Endothelial cell of umbilical vein (primary cell): Measurements from ENCODE around the gene SRCIN1. TPM values are rescaled to one million over a fixed set of nuclear protein-coding genes. Genes with fewer than 3 reads are reported as not detected.

Source experiments
- BruUV-seq: library from RNA; stranded (reverse); fragments of 400-500 nt; replicated peaks from 2 replicates; lab custom pipeline; 2021; lab: Mats Ljungman, UMichigan
- CTCF ChIA-PET: fragments of 300-600, 350-600 bp; sonication (Branson Sonifier 250); formaldehyde crosslinking; loops from one replicate; lab custom pipeline; 2021; ENCODE audit warnings: antibody characterized with exemption, inconsistent platforms; lab: Charles Lee
- POLR2A ChIA-PET: fragments of 300-600, 350-600 bp; sonication (Branson Sonifier 250); formaldehyde crosslinking; loops from one replicate; lab custom pipeline; 2021; ENCODE audit warnings: antibody characterized with exemption, inconsistent platforms; lab: Charles Lee
- DNase-seq: peaks from one replicate; pipeline ENCODE4 v3.0.0-alpha.2; 2011; ENCODE audit warnings: low read depth, low spot score
- FAIRE-seq: peaks from 2 replicates; lab custom pipeline; 2011; peaks lifted over from hg19 to GRCh38; lab: Jason Lieb, UNC
- H2AFZ ChIP-seq: 2 replicates; pipeline ENCODE4 v1.6.0; 2012; ENCODE audit warnings: low read depth, low read length, control low read depth, inconsistent platforms
- H3K27ac ChIP-seq: 2 replicates; pipeline ENCODE4 v1.5.1; 2011; ENCODE audit warnings: low read depth, mild to moderate bottlenecking, control low read depth, low read length, moderate library complexity; ENCODE audit not compliant: insufficient read depth
- H3K27me3 ChIP-seq, 2 experiments: 2 replicates each; pipeline versions ENCODE4 v1.6.0 to v1.6.1; 2011; ENCODE audit warnings: low read length in 2 of 2, mixed read lengths in 1 of 2; ENCODE audit not compliant: control insufficient read depth in 2 of 2, insufficient read depth in 2 of 2
- H3K36me3 ChIP-seq, 2 experiments: 2 replicates in 1 of 2; 3 replicates in 1 of 2; pipeline ENCODE4 v1.5.1; 2011; ENCODE audit warnings: low read length in 2 of 2, mild to moderate bottlenecking in 1 of 2, moderate library complexity in 1 of 2; ENCODE audit not compliant: control insufficient read depth in 2 of 2, insufficient read depth in 2 of 2; ENCODE audit errors: extremely low read depth in 1 of 2
- H3K4me1 ChIP-seq: 3 replicates; pipeline ENCODE4 v1.5.1; 2011; ENCODE audit warnings: mild to moderate bottlenecking, low read length; ENCODE audit not compliant: control insufficient read depth, insufficient read depth; ENCODE audit errors: extremely low read depth
- H3K4me2 ChIP-seq: 2 replicates; pipeline ENCODE4 v1.6.1; 2011; ENCODE audit warnings: low read length, control low read depth, mixed read lengths; ENCODE audit not compliant: insufficient read depth
- H3K4me3 ChIP-seq, 3 experiments: fragments of 200-600 bp in 1 of 3; sonication (generic), shearing (Covaris generic) in 1 of 3; replicated peaks in 1 of 3; 2 replicates each; pipeline ENCODE4 v1.5.1; 2011 to 2016; ENCODE audit warnings: control low read depth in 3 of 3, low read length in 3 of 3, mild to moderate bottlenecking in 2 of 3, inconsistent platforms in 1 of 3, low read depth in 1 of 3, moderate library complexity in 1 of 3; ENCODE audit not compliant: insufficient read depth in 1 of 3
- H3K79me2 ChIP-seq: 2 replicates; pipeline ENCODE4 v1.6.0; 2012; ENCODE audit warnings: low read length, inconsistent platforms; ENCODE audit not compliant: control insufficient read depth, insufficient read depth
- H3K9ac ChIP-seq: replicated peaks from 2 replicates; pipeline ENCODE3; 2011; ENCODE audit warnings: low read length, control low read depth; ENCODE audit not compliant: insufficient read depth; ENCODE audit errors: extremely low read depth
- H3K9me1 ChIP-seq: replicated peaks from 3 replicates; pipeline ENCODE4 v1.6.0; 2011; ENCODE audit warnings: mild to moderate bottlenecking, low read length; ENCODE audit not compliant: control insufficient read depth, insufficient read depth; ENCODE audit errors: extremely low read depth
- H3K9me3 ChIP-seq: replicated peaks from 2 replicates; pipeline ENCODE4 v1.5.1; 2012; ENCODE audit warnings: low read length, inconsistent platforms; ENCODE audit not compliant: control insufficient read depth, insufficient read depth
- H4K20me1 ChIP-seq: replicated peaks from 2 replicates; pipeline ENCODE3; 2011; ENCODE audit warnings: mild to moderate bottlenecking, low read length; ENCODE audit not compliant: control insufficient read depth, insufficient read depth; ENCODE audit errors: extremely low read depth
- EZH2 ChIP-seq: IDR thresholded peaks from 2 replicates; pipeline ENCODE4 v1.6.1; 2012; ENCODE audit warnings: borderline replicate concordance, low read depth, mild to moderate bottlenecking, moderate library complexity, low read length, inconsistent platforms; ENCODE audit not compliant: severe bottlenecking
- FOS ChIP-seq: IDR thresholded peaks from 2 replicates; pipeline ENCODE4 v1.6.1; 2011; ENCODE audit warnings: mild to moderate bottlenecking, low read length, moderate library complexity, borderline replicate concordance; ENCODE audit not compliant: insufficient read depth
- GATA2 ChIP-seq: IDR thresholded peaks from 2 replicates; pipeline ENCODE4 v1.7.0; 2011; ENCODE audit warnings: low read depth, mild to moderate bottlenecking, moderate library complexity, mixed read lengths, low read length; ENCODE audit not compliant: insufficient read length, insufficient read depth
- JUN ChIP-seq: IDR thresholded peaks from 2 replicates; pipeline ENCODE4 v1.6.1; 2011; ENCODE audit warnings: borderline replicate concordance, low read depth; ENCODE audit not compliant: insufficient read length, insufficient read depth
- MYC ChIP-seq: IDR thresholded peaks from one replicate; pipeline ENCODE4 v1.6.1; 2011; ENCODE audit warnings: mild to moderate bottlenecking, low read depth, low read length
- POLR2A ChIP-seq: IDR thresholded peaks from 2 replicates; pipeline ENCODE4 v1.6.1; 2012; ENCODE audit warnings: low read depth, mild to moderate bottlenecking, control low read depth, low read length
- POLR2AphosphoS5 ChIP-seq: IDR thresholded peaks from 2 replicates; pipeline ENCODE4 v1.6.1; 2012; ENCODE audit warnings: low read depth, mild to moderate bottlenecking, control low read depth, low read length, moderate library complexity; ENCODE audit not compliant: insufficient read depth
- dilution Hi-C: fragments of 300-500 bp; cut with MboI; formaldehyde crosslinking; loops from one replicate; pipeline ENCODE4 v1.15.0; 2019; ENCODE audit warnings: low sequenced_read_pairs; ENCODE audit not compliant: extremely low pct_ligation_motif_present
- intact Hi-C: fragments of 100-400 bp; cut with micrococcal nuclease; formaldehyde crosslinking; loops from one replicate; pipeline ENCODE4 v1.10.0; 2022
- polyA plus RNA-seq, 4 experiments: library from polyadenylated mRNA; depleted of rRNA in 3 of 4; stranded (reverse) in 3 of 4; unstranded in 1 of 4; fragments of >200 nt; gene quantifications; 2 replicates each; pipeline versions ENCODE4 v1.2.1 to v1.2.3, GENCODE V29; 2011 to 2012; ENCODE audit warnings: missing spikeins in 1 of 4
- total RNA-seq: library from RNA; stranded (reverse); gene quantifications from 2 replicates; pipeline ENCODE4 v1.2.3, GENCODE V29; 2021

The SRCIN1 gene
- total and polyA plus RNA-seq, 2 donors (not counting 3 experiments of a cell fraction or from before 2014, with no cell fraction given), result 0.15 to 0.35 TPM

GRCh38 chr17:38566666-38567031, 39.1 kb downstream of the SRCIN1 start:
- no peak overlapping the region for H2AFZ ChIP-seq
- POLR2A ChIA-PET, result interaction anchor here (0.7 kb wide), 1 partner anchor 27 kb away, joined by 3 read pairs; no protein-coding TSS in a partner anchor
- H3K9me3 ChIP-seq, result no peaks in the 10 kb centered on the region
- no peaks in the 10 kb centered on the region for H3K79me2 ChIP-seq
- H3K4me1 ChIP-seq, result no peaks in the 10 kb centered on the region
- FAIRE-seq (no peak), DNase-seq (no peak)
- CTCF ChIA-PET, result interaction anchor here (0.8 to 1.7 kb wide), 3 partner anchors 9 to 92 kb away, joined by 3 to 11 read pairs (median 3); no protein-coding TSS in a partner anchor
- no peak overlapping the region for H3K9ac ChIP-seq
- TF ChIP-seq EZH2 (no peak), JUN (no peak), POLR2A (no peak), FOS (no peak), MYC (no peak), POLR2AphosphoS5 (no peak), GATA2 (no peak)
- H3K9me1 ChIP-seq, result no peaks in the 10 kb centered on the region
- H3K4me2 ChIP-seq, result no peak overlapping the region
- intact Hi-C loops, result no loop called here
- no TSS peak for BruUV-seq
- no peaks in the 10 kb centered on the region for H4K20me1 ChIP-seq
- no peak overlapping the region for H3K27ac ChIP-seq
- dilution Hi-C loops, result no loop called here
- no peak overlapping the region for H3K4me3 ChIP-seq
- H3K36me3 ChIP-seq, result no peaks in the 10 kb centered on the region
- H3K27me3 ChIP-seq, result peaks cover 54 to 66% of the 10 kb centered on the region in 2 experiments
